ENCODE data around the gene FAM200C.

DNA sequence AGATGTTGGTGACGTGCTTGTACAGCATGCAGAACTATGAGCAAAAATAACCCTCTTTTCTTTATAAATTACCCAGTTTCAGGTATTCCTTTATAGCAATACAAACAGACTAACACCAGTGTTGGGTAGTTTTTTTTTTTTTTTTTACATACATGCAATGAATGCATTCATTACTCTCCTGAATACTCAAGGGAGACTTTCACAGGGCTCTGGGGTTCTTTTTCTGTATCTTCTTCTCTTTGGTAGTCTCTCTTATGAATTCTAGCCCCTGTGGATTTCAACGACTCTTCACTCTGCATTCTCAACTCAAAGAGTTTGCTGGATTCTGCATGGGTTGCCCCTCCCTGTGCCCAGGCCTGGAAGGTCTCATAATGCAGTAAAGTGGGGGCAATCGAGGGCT lies 49.6 kb upstream of the FAM200C start:
- TF ChIP-seq CTCF (conservative IDR thresholded peaks at IDR 0.05; ENCODE audit: low read depth, low read length) (no peak), EZH2phosphoT487 (IDR thresholded peaks at IDR 0.05; ENCODE audit: borderline replicate concordance, low read length) (no peak), EZH2 (IDR thresholded peaks at IDR 0.05; ENCODE audit: low read length, unreplicated experiment) (no peak)
